ENCODE measurements around the gene ZNF512B.

- TF ChIP-seq CTCF (IDR thresholded peaks at IDR 0.05) (no peak), POLR2A (IDR thresholded peaks at IDR 0.05) (no peak), POLR2AphosphoS5 (IDR thresholded peaks at IDR 0.05; ENCODE audit: insufficient read depth in 1 of 2, low read depth in 1 of 2) (no peak)
Observed at GRCh38 chr20:63966944-63967322, 2.8 kb downstream of the ZNF512B start.

Data from vagina (tissue), 2 donors.